Neural cell (in vitro differentiated cells): ENCODE data around the gene TEK.

Experiments
- CTCF ChIP-seq: fragments of 450-650 bp; IDR thresholded peaks from 2 replicates; pipeline ENCODE4 v1.5.1; 2014; ENCODE audit warnings: antibody characterized with exemption, mild to moderate bottlenecking, moderate library complexity; ENCODE audit not compliant: poor library complexity, severe bottlenecking
- EP300 ChIP-seq: fragments of 450-650 bp; conservative IDR thresholded peaks from 2 replicates; pipeline ENCODE4 v1.6.1; 2014; ENCODE audit warnings: antibody characterized with exemption, mild to moderate bottlenecking, moderate library complexity; ENCODE audit not compliant: poor library complexity, severe bottlenecking
- EZH2 ChIP-seq: fragments of 200-600, 300-800 bp; shearing (Covaris generic), sonication (generic); IDR thresholded peaks from 2 replicates; pipeline ENCODE4 v1.6.1; 2014; ENCODE audit warnings: antibody characterized with exemption, low read length, borderline replicate concordance, mild to moderate bottlenecking; ENCODE audit not compliant: insufficient read depth, poor library complexity, severe bottlenecking
- MXI1 ChIP-seq: fragments of 450-650 bp; conservative IDR thresholded peaks from 2 replicates; pipeline ENCODE4 v1.6.1; 2014; ENCODE audit warnings: antibody characterized with exemption, mild to moderate bottlenecking; ENCODE audit not compliant: poor library complexity, severe bottlenecking
- REST ChIP-seq: IDR thresholded peaks from 2 replicates; pipeline ENCODE4 v1.6.1; 2012; ENCODE audit warnings: borderline replicate concordance

GRCh38 chr9:27195191-27195590, 86.2 kb downstream of the TEK start:
- TF ChIP-seq CTCF (no peak), MXI1 (no peak), REST (no peak), EZH2 (no peak), EP300 (no peak)
